Epithelial cell of proximal tubule (primary cell): Measurements from ENCODE around the gene RAPGEF5. TPM values are rescaled to one million over a fixed set of nuclear protein-coding genes. Genes with fewer than 3 reads are reported as not detected.

Source experiments
- DNase-seq: peaks from one replicate; pipeline ENCODE4 v3.0.0-alpha.2; 2011; ENCODE audit warnings: low read depth
- H3K4me3 ChIP-seq: 2 replicates; pipeline ENCODE4 v1.5.1; 2011; ENCODE audit warnings: low read depth, mild to moderate bottlenecking, low read length
- CTCF ChIP-seq: conservative IDR thresholded peaks from 2 replicates; pipeline ENCODE4 v1.5.1; 2012; ENCODE audit warnings: low read depth, mild to moderate bottlenecking, low read length
- total RNA-seq: library from RNA; depleted of rRNA; stranded (reverse); fragments of >200 nt; gene quantifications from 2 replicates; pipeline ENCODE4 v1.2.3, GENCODE V29; 2015

The RAPGEF5 gene
- total RNA-seq, 1 donor from 2014 or later, result 8.3 TPM

- no peak for TF ChIP-seq CTCF
- no peak for DNase-seq
- H3K4me3 ChIP-seq, result no peak overlapping the region
Observed at GRCh38 chr7:22390516-22390915, 33.6 kb upstream of the RAPGEF5 start.

GRCh38 chr7:22389892-22390291 lies 32.9 kb upstream of the RAPGEF5 start:
- no peak for TF ChIP-seq CTCF
- DNase-seq, result no peak

GRCh38 chr7:22387583-22387982 lies 30.6 kb upstream of the RAPGEF5 start:
- TF ChIP-seq CTCF, result no peak
- H3K4me3 ChIP-seq, result no peak overlapping the region
- no peak for DNase-seq

More at GRCh38 chr7:22389892-22390291, 32.9 kb upstream of the RAPGEF5 start:
- no peak overlapping the region for H3K4me3 ChIP-seq

- no peak overlapping the region for H3K4me3 ChIP-seq
- no peak for TF ChIP-seq CTCF
- DNase-seq, result no peak
Observed at GRCh38 chr7:22386865-22387264, 29.9 kb upstream of the RAPGEF5 start.

- H3K4me3 ChIP-seq, result no peak overlapping the region
- DNase-seq, result no peak
Observed at GRCh38 chr7:22386206-22386858, 29.4 kb upstream of the RAPGEF5 start.

GRCh38 chr7:22385326-22385725 lies 28.4 kb upstream of the RAPGEF5 start:
- H3K4me3 ChIP-seq, result no peak overlapping the region
- TF ChIP-seq CTCF, result no peak
- no peak for DNase-seq

More at GRCh38 chr7:22386206-22386858, 29.4 kb upstream of the RAPGEF5 start:
- TF ChIP-seq CTCF, result no peak

- DNase-seq, result no peak
- no peak overlapping the region for H3K4me3 ChIP-seq
- no peak for TF ChIP-seq CTCF
Observed at GRCh38 chr7:22380333-22380732, 23.4 kb upstream of the RAPGEF5 start.
